ES-I3 (cell line): ENCODE measurements around the gene ARNT2.

ENCODE experiments used
- H3K36me3 ChIP-seq: 2 replicates; pipeline ENCODE4 v1.6.1; 2013; ENCODE audit warnings: mild to moderate bottlenecking, low read length, control low read depth, moderate library complexity; ENCODE audit not compliant: insufficient read depth
- H3K4me1 ChIP-seq: 2 replicates; pipeline ENCODE4 v1.6.1; 2013; ENCODE audit warnings: mild to moderate bottlenecking, control low read depth, low read length; ENCODE audit not compliant: insufficient read depth
- H3K9ac ChIP-seq: 2 replicates; pipeline ENCODE4 v1.6.1; 2013; ENCODE audit warnings: low read depth, mild to moderate bottlenecking, low read length, moderate library complexity
- H3K9me3 ChIP-seq: 2 replicates; pipeline ENCODE4 v1.6.1; 2013; ENCODE audit warnings: mild to moderate bottlenecking, low read length, moderate library complexity; ENCODE audit not compliant: control insufficient read depth, insufficient read depth

The ARNT2 gene

DNA sequence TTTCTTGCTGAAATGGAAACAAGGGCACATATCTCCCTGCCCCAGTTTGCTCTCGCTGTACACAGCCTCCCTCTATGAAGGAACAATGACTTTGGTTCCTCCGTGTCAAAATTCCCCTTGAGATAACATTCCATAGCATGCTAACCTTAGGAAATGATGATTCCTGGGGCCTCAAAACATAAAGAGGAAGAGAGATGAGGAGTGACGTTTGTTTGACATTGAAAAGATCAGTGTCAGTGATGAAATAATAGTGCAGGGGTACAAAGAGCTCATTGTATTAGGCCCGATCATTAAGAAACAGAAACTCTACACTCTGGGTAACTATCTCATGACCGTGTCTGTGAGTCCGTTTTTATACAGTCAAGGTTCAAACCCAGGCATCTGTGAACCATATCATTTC lies 55.2 kb downstream of the ARNT2 start:
- H3K36me3 ChIP-seq: no peaks in the 10 kb centered on the region
- H3K9me3 ChIP-seq: no peaks in the 10 kb centered on the region
- peaks cover 7% of the 10 kb centered on the region; the same call in 1 of the 2 replicates for H3K4me1 ChIP-seq
- no peak overlapping the region for H3K9ac ChIP-seq

DNA sequence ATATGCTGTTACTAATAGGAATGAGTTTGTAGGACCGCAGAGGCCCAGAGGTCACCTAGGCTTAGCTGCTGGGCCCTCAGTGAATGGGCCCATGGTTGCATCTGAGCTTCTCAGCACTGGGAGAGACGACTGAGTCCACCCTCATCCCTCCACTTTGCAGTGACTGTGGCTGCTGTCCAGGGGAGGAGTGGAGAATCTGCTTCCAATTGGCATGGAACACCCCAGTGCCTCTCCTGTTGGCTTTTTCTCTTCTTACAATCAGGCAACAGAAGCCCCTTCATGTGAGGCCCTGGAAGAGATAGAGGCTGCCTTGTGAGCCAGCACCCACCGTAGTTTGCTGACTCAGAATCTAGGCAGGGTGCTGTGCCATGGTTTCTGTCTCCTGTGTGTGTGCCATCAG lies 55.6 kb downstream of the ARNT2 start:
- Histone ChIP-seq H3K36me3 (no peaks in the 10 kb centered on the region), H3K9me3 (no peaks in the 10 kb centered on the region), H3K9ac (no peak overlapping the region), H3K4me1 (peaks cover 7% of the 10 kb centered on the region; the same call in 1 of the 2 replicates)

DNA sequence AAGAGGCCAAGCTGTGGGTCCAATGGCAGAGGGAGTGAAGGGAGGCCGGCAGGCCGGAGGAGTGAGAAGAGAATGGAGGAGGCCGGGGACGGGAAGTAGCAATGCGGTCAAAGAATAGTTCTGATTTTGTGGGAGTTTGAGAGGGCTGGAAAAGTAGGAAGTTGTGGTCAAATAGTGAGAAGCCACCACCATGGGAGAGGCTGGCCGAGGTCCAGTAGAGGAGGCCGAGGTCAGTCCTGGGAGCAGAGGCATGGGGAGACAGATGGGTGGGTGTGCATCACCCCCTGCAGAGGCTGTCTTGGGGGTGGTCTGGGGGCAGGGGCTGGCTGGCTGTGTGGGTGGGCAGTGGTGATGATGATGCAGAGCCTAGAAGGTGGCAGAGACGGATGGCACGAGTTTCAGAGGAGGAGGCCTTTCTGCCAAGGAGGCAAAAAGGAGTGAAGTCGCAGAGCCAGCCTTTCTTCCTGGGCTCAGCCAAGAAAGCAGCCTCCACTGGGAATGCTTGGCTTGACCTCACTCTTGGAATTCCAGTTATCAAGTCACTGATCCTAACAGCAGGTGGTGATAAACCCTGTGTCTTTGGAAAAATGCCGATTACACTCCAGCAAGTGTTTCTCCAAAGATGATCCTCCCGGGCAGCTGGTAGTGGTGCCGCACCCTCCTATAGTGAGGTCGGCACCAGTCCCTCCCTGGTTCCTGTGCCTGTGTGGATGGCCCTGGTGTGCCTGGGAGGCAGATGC lies 57.3 kb downstream of the ARNT2 start:
- peaks cover 6% of the 10 kb centered on the region; the same call in 1 of the 2 replicates for H3K4me1 ChIP-seq
- H3K36me3 ChIP-seq: no peaks in the 10 kb centered on the region
- no peak overlapping the region for H3K9ac ChIP-seq
- H3K9me3 ChIP-seq: no peaks in the 10 kb centered on the region

DNA sequence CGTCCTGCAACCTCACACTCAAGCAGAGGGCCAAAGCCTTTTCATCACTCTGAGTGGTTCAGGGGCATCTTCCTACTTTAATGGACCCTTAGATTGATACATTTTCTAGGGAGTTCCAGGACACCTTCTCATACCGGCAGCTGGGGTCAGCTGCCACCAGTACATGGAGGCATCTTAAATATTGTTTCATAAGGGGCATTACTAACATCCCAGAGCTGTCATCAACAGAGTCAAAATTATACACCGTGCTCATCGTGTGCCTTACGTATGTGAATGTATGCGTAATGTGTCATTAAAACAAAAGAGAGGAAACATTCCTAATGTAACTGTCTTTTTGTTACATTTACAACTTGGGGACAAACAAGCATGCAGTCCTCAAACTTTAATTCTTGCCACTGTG lies 57.9 kb downstream of the ARNT2 start:
- Histone ChIP-seq H3K4me1 (peaks cover 2% of the 10 kb centered on the region; the same call in 1 of the 2 replicates), H3K36me3 (no peaks in the 10 kb centered on the region), H3K9me3 (no peaks in the 10 kb centered on the region), H3K9ac (no peak overlapping the region)

DNA sequence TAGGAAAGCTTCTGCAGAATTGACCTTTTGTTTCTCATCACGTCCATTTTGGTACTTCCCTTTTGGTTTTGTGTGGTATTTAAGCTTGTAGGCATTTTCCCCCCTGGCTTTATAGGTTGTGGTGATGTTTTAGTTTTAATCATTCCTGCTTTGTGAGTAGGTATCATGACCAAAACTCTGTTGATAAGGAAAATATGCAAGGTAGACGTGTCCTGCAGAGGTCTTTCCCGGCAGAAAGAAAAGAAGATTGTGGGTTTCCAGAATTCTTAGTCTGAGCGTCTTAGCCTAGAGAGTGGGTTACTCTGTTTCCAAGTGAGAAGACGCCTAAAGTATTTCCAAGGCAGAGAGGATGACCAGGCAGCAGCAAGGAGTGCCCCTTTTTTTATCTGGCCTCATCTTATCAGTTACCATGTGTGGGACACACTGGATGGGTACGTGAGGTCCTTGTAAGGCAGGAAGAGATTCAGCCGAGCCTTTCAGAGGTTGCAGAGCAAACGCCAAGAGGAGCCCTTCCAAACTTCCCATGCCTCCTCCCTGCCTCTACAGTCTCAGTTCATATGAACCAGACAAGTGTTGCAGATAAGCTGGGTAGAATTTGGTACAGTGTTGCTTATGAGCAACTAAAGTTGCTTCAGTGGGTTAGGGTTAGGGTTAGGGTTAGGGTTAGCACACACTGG lies 58.8 kb downstream of the ARNT2 start:
- H3K9me3 ChIP-seq: no peaks in the 10 kb centered on the region
- no peak overlapping the region for H3K9ac ChIP-seq
- H3K36me3 ChIP-seq: no peaks in the 10 kb centered on the region
- H3K4me1 ChIP-seq: 0 out of 2 replicates have a peak, but pooled peaks cover 3% of the 10 kb centered on the region

DNA sequence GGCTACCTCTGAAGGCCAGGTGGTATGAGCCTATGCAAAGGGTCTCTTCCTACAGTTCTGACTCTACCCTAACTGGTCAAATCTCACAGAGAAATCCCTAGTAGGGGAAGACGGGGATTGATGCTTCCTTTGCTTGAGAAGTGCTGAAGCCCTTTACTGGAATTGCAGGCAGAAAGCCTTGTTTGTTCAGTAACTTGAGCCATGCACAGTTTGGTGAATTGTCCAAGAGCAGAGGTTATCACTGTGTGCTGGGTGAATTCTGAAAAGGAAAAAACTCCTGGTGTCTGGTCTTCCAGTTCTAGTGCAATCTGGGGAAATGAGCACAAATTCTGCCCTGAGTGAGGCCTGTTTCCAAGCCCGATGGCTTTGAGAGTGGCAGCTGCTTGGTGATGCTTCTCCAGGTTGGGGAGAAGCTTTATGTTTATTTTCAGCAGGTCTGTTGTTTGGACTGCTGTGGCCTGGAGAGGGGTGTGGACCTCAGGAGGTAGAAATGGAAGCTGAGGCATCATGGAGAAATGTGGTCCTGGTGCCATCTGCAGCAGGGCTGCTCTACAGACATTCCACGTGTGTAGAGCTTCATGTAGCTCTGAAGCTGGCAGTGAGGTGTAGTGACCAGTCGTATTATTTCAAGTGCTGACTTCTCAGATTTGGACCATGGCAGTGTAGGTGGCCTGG lies 60.9 kb downstream of the ARNT2 start:
- H3K36me3 ChIP-seq: no peaks in the 10 kb centered on the region
- no peak overlapping the region for H3K9ac ChIP-seq
- 0 out of 2 replicates have a peak, but pooled peaks cover 4% of the 10 kb centered on the region for H3K4me1 ChIP-seq
- H3K9me3 ChIP-seq: no peaks in the 10 kb centered on the region

DNA sequence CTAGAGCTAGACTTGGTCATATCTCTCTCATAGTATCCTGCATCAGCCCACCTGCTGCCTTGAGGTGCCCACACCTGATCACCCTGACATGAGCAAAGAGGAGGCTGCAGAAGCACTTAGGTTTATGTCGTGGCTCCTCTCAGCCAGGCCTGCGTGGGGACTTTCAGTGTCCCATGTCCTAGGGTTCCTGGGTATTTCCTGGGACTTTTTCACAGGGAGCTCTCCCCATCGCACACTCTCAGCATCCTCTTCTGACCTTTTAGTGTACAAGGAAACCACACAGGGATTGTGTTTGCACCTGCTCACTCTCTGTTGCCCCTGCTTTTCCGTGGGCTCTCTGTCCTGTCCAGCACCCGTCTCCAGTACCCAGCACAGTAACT lies 61.4 kb downstream of the ARNT2 start:
- H3K9me3 ChIP-seq: no peaks in the 10 kb centered on the region
- H3K36me3 ChIP-seq: no peaks in the 10 kb centered on the region
- 0 out of 2 replicates have a peak, but pooled peaks cover 4% of the 10 kb centered on the region for H3K4me1 ChIP-seq
- no peak overlapping the region for H3K9ac ChIP-seq

DNA sequence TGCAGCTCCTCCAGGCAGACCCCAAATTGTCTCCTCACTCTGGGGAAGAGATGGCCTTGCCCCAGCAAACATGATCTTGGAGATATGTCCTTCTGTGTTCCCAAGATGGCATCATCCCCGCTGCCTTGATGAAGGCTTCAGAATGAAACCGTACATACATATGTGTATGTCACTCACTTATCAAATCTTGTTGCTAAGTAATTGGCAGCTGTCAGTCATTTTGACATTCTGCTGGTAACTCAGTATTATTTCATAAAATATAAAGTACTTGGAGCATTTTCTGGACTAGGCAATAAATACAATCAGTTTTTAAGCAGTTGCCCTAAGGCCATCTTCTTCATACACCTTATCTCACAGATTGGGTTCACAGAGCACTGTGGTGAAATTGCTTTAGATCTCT lies 62.4 kb downstream of the ARNT2 start:
- no peaks in the 10 kb centered on the region for H3K36me3 ChIP-seq

DNA sequence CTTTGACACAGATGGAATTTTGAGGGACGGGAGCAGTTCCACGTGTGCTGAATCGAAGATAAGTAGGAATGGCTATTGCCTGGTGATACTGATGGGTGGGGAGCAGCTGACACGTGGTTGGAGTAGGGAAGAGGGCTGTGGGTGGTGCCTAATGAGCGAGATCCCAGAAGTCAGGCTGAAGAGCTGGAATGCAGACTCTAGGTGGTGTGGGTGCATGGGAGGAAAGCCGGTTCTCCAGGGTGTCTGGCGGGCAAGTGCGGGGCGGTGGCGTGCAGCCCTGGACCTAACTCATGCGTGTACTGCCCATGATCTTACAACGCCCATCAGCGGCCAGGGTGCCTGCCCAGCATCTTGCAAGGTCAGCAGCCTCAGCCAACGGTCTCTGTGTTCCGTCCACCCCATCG lies 63.1 kb downstream of the ARNT2 start:
- no peaks in the 10 kb centered on the region for H3K36me3 ChIP-seq
- H3K9ac ChIP-seq: no peak overlapping the region
- peaks cover 8% of the 10 kb centered on the region; the same call in 1 of the 2 replicates for H3K4me1 ChIP-seq
- H3K9me3 ChIP-seq: no peaks in the 10 kb centered on the region

More for the DNA sequence above, 62.4 kb downstream of the ARNT2 start:
- no peak overlapping the region for H3K9ac ChIP-seq
- H3K4me1 ChIP-seq: 0 out of 2 replicates have a peak, but pooled peaks cover 4% of the 10 kb centered on the region
- no peaks in the 10 kb centered on the region for H3K9me3 ChIP-seq

DNA sequence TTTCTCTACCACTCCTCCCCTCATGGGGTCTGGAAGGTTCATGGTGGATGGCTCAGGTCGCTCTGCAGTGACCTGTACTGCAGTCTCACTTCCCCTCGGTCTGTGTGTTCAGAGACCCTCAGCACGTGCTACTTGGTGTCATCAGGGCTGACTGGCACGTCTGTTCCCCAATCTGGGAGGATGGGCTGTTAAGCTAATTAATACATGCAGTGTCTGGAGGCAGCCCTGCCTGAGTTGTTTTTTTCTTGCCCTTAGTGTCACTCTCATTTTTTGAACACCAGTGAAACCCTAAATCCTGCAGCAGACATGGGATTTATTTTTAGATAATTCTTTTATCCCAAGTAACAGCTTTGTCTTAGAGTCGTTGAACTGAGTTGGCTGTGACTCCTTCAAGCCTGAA lies 64.6 kb downstream of the ARNT2 start:
- no peaks in the 10 kb centered on the region for H3K36me3 ChIP-seq
- peaks cover 23% of the 10 kb centered on the region for H3K4me1 ChIP-seq
- no peak overlapping the region for H3K9ac ChIP-seq
- H3K9me3 ChIP-seq: no peaks in the 10 kb centered on the region

DNA sequence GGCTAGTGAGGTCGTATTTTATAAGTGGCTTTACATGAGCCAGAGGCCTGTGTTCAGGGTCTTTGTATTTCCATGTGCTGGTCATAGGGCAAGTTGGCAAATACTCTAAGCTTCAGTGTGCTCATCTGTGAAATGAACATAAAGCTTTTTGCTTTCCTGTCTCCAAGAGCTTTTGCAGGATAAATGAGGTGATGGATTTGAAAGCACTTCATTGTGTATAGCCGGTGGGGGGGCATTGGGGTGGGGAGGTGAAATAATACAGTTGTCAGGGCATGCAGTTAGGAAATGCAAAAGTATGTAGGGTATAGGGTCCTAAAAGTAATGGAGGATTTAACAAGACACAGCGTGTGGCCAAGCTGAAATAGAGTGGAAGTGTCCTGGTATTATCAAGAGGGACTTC lies 67.7 kb downstream of the ARNT2 start:
- Histone ChIP-seq H3K9ac (no peak overlapping the region), H3K4me1 (peaks cover 24% of the 10 kb centered on the region), H3K36me3 (no peaks in the 10 kb centered on the region), H3K9me3 (peaks cover 2% of the 10 kb centered on the region; the same call in 1 of the 2 replicates)

DNA sequence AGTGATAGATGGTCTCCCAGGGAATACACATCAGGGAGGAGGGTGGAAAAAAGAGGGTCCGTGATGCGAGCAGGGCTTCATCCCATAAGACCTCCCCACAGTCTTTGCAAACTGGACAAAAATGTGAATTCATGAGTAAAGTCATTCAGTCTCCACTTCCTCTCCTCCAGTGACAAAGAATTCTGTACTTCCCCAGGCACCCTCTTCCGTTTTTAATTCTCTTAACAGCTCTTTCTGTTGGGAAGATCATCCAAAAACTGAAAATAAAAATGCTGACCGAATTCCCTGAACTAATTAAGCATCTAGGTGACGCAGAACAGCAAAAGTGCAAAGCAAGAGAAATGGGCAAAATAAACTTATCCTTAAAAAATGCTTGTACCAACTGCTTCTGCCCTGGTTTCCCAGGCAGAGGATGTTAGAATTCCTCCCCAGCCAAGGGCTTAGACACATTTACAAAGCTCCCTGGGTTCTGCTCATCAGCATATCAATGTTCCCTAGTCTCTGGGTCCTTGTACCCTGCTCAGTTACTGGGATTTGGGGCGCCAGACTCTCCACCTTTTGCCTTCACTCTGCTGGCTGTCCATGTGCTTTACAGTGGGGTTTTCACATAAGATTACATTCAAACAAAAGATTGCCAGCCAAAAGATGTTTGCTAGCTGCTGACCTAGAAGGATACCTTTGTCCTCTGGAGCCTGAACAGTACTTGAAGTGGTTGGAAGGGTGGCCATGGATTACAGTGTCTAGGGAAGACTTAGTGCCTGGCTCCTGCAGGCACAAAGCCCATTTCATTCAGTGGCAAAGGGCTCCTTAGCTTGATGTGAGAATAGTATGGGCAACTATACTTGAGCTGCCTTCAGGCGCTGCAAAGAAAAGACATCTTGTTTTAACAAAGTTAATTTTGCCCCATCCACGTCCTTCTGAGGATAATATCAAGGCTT lies 69.4 kb downstream of the ARNT2 start:
- Histone ChIP-seq H3K36me3 (no peaks in the 10 kb centered on the region; the same call in 1 of the 2 replicates), H3K9ac (no peak overlapping the region), H3K4me1 (peaks cover 19% of the 10 kb centered on the region), H3K9me3 (peaks cover 2% of the 10 kb centered on the region; the same call in 1 of the 2 replicates)

DNA sequence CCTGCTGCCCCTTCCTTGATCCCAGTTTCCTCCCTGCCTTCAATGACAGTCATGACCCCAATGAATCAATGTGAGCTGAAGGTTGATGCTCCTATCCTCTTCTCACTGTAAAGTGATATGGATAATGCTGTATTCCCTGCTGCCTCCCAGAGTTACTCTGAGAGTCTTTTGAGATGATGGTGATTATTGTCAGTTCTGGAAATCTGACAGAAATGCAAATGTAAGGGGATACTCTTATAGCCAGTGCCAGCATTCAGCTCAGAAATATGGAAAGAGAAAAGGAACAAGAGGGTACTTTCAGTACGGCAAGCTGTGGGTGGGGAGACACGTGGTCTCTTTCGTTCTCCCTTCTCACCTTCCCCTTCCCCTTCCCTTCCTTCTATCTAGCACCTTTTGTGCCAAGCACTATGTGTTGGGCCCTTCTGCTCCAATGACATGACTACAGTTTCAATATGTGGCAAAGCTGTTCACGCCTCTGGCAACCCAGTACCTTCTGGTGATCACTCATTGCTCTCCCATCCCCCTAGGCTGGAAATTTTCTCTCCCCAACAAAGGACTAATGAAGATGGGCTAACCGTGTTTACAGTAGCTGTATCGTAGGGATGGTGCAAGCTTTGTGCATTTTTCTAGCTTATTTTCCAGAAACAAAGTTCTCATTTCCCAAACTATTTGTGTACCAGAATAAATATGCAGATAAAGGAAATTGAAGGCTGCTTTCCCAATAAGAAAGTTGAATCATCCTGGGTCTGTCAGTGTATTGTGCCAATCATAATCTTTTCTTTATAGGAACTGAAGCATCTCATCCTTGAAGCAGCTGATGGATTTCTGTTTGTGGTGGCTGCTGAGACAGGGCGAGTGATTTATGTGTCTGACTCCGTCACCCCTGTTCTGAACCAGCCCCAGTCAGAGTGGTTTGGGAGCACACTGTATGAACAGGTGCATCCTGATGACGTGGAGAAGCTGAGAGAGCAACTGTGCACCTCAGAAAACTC lies 70.3 kb downstream of the ARNT2 start:
- Histone ChIP-seq H3K9me3 (peaks cover 2% of the 10 kb centered on the region; the same call in 1 of the 2 replicates), H3K36me3 (no peaks in the 10 kb centered on the region; the same call in 1 of the 2 replicates), H3K4me1 (peaks cover 19% of the 10 kb centered on the region), H3K9ac (no peak overlapping the region)
